Measurements from ENCODE around the gene CYP26B1. TPM values are rescaled to one million over a fixed set of nuclear protein-coding genes. Genes with fewer than 3 reads are reported as not detected.

CYP26B1 gene
- total RNA-seq, 1 donor from 2014 or later: 1.2 TPM

DNA sequence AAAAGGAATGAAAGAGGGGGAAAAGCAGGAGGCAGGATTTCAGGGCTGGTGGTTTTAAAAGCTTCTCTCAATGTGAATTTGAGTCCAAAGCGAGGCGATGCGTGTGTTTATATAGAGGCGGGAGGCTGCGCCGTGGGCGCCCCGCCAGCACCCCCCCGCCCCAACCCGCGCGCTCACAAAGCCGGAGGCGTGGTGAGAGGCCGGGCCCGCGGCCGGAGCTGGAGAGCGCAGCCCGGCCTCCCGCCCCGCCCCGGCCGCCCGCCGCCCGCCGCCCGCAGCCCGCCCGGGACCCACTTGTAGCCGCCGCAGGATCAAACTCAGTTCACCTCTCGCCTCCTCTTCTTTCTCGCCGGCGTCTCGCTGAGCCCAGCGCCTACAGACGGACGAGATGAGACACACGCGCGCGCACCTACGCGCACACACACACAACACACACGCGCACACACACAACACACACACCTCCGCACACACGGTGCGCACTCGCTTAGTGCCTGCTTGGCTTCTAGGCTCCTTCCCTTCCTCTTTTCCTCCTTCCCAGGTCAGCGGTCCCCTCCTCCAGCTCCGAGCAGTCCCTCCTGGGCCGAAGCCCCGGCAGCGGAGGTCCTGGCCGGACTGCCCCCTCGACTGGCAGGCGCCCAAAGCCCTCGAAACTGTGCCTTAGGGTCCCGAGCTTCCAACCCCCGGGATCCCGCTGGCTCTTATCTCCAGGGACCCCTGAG is 1.3 kb upstream of the CYP26B1 start:
- FAIRE-seq: no peak
- Histone ChIP-seq H3K4me3 (ENCODE audit: insufficient read depth, low read depth, low read length) (peak overlapping the region; percentile 60), H3K9me3 (ENCODE audit: insufficient read depth, low read depth, low read length) (peaks cover 4% of the 10 kb centered on the region), H3K4me1 (ENCODE audit: insufficient read depth, low read length) (peaks cover 31% of the 10 kb centered on the region), H4K20me1 (ENCODE audit: insufficient read depth, low read length) (no peaks in the 10 kb centered on the region), H3K9ac (ENCODE audit: low read length) (peak overlapping the region; percentile 38), H3K27me3 (ENCODE audit: insufficient read depth, low read length) (peaks cover 64% of the 10 kb centered on the region), H2AFZ (ENCODE audit: low read depth, low read length) (peak overlapping the region; percentile 81), H3K4me2 (ENCODE audit: low read length) (peak overlapping the region; percentile 94), H3K27ac (ENCODE audit: low read depth, low read length) (no peak overlapping the region), H3K36me3 (ENCODE audit: insufficient read depth, low read length) (no peaks in the 10 kb centered on the region), H3K79me2 (ENCODE audit: insufficient read depth, low read length) (no peaks in the 10 kb centered on the region)
- Mint-ChIP-seq H3K9me3 (ENCODE audit: unreplicated experiment) (peaks cover 10% of the 10 kb centered on the region), H3K36me3 (ENCODE audit: low read depth, unreplicated experiment) (no peaks in the 10 kb centered on the region), H3K4me1 (ENCODE audit: low read depth, unreplicated experiment) (peaks cover 8% of the 10 kb centered on the region), H3K27me3 (ENCODE audit: low read depth, unreplicated experiment) (peaks cover 68% of the 10 kb centered on the region), H3K27ac (ENCODE audit: unreplicated experiment) (peak overlapping the region; percentile 41), H3K4me3 (ENCODE audit: unreplicated experiment) (peak overlapping the region; percentile 86)
- TF ChIP-seq CTCF (IDR thresholded peaks at IDR 0.05; ENCODE audit: insufficient read depth, low read depth, low read length) (no peak), EZH2 (IDR thresholded peaks at IDR 0.05; ENCODE audit: insufficient read depth, low read length) (peak; percentile 98)
- no peak for DNase-seq (ENCODE audit: low read depth)

DNA sequence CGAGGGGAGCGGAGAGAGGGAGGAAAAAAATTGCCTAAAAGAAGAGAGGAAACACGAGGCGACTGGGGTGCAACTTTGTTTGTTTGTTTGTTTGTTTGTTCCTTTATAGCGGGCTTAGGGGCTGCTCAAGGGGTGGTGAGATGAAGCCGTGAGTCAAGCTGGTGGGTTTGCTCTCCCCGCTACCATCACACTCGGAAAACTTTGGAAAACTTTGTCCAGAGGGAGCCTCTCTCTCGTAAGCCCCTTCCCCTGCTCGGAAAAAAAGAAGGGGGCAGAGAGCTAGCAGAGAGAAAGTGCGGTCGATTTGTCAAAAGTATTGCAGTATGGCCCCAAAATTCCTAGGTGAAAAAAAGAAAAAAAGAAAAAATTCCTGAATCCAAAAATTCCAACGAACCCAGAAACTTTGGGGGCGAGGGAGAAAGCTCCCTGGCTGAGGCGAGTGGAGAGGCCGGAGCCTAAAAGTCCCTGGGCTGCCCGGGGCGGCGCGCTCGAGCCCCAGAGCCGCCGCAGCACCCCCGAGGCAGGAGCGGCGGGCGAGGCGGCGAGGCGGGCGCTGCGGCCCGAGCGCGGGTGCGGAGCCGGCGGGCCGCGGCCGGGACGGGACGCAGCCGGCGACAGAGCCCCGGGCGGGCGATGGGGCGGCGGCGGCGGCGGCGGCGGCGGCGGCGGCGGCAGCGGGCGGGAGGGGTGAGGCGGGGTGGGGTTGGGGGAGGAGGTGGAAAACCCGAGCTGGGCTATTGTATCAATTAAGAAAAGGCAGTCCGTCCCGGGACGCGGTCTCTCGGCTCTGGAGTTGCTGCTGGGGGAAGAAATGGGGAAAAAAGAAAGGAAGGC is 558 bp upstream of the CYP26B1 start:
- no peaks in the 10 kb centered on the region for H3K79me2 ChIP-seq (ENCODE audit: insufficient read depth, low read length)
- H3K9ac ChIP-seq (ENCODE audit: low read length): no peak overlapping the region
- H3K4me2 ChIP-seq (ENCODE audit: low read length): peak overlapping the region; percentile 94
- peak overlapping the region; percentile 60 for H3K4me3 ChIP-seq (ENCODE audit: insufficient read depth, low read depth, low read length)
- no peak overlapping the region for H3K27ac Mint-ChIP-seq (ENCODE audit: unreplicated experiment)
- H3K27me3 ChIP-seq (ENCODE audit: insufficient read depth, low read length): peaks cover 66% of the 10 kb centered on the region
- H2AFZ ChIP-seq (ENCODE audit: low read depth, low read length): no peak overlapping the region
- DNase-seq (ENCODE audit: low read depth): no peak
- TF ChIP-seq CTCF (IDR thresholded peaks at IDR 0.05; ENCODE audit: insufficient read depth, low read depth, low read length) (no peak), EZH2 (IDR thresholded peaks at IDR 0.05; ENCODE audit: insufficient read depth, low read length) (no peak)
- H3K36me3 Mint-ChIP-seq (ENCODE audit: low read depth, unreplicated experiment): no peaks in the 10 kb centered on the region
- peaks cover 70% of the 10 kb centered on the region for H3K27me3 Mint-ChIP-seq (ENCODE audit: low read depth, unreplicated experiment)
- peaks cover 10% of the 10 kb centered on the region for H3K9me3 Mint-ChIP-seq (ENCODE audit: unreplicated experiment)
- H3K27ac ChIP-seq (ENCODE audit: low read depth, low read length): no peak overlapping the region
- no peaks in the 10 kb centered on the region for H4K20me1 ChIP-seq (ENCODE audit: insufficient read depth, low read length)
- H3K4me1 Mint-ChIP-seq (ENCODE audit: low read depth, unreplicated experiment): peaks cover 8% of the 10 kb centered on the region
- H3K36me3 ChIP-seq (ENCODE audit: insufficient read depth, low read length): no peaks in the 10 kb centered on the region
- peaks cover 37% of the 10 kb centered on the region for H3K4me1 ChIP-seq (ENCODE audit: insufficient read depth, low read length)
- no peak for FAIRE-seq
- peak overlapping the region; percentile 83 for H3K4me3 Mint-ChIP-seq (ENCODE audit: unreplicated experiment)
- H3K9me3 ChIP-seq (ENCODE audit: insufficient read depth, low read depth, low read length): peaks cover 4% of the 10 kb centered on the region

Measured in astrocyte (in vitro differentiated cells and primary cell).